Activated CD8-positive, alpha-beta T cell treated with anti-CD3 and anti-CD28 coated beads, Interleukin-2, amount 10 ng/mL, durations not matched to agents 7 days and 5 days (primary cell): ENCODE data around the gene RGS9BP. TPM values are rescaled to one million over a fixed set of nuclear protein-coding genes. Genes with fewer than 3 reads are reported as not detected.

ENCODE experiments used
- total RNA-seq, 2 experiments: library from RNA; stranded (reverse); gene quantifications; one replicate each; pipeline ENCODE4 v1.2.3, GENCODE V29; 2021

RGS9BP gene
- total RNA-seq, 2 experiments from 2014 or later = 0.34 to 0.37 TPM

Other genes with a start within 250 kb of the RGS9BP start
- gene PDCD5, start 94.7 kb upstream of the RGS9BP start, total RNA-seq = 100 to 1,000 TPM; 147 to 159 TPM
- gene ANKRD27, start 668 bp upstream of the RGS9BP start, total RNA-seq = 10 to 100 TPM; 45.1 to 45.3 TPM
- 10 to 100 TPM; 12.9 to 14.3 TPM for gene NUDT19, start 16.0 kb downstream of the RGS9BP start, total RNA-seq
- gene TDRD12, start 43.9 kb downstream of the RGS9BP start, total RNA-seq = under 1 TPM; 0.10 to 0.21 TPM
- under 1 TPM; 0.10 to 0.58 TPM for gene SLC7A9, start 193.9 kb downstream of the RGS9BP start, total RNA-seq